ENCODE results near the gene SPAG9.

SPAG9 gene

DNA sequence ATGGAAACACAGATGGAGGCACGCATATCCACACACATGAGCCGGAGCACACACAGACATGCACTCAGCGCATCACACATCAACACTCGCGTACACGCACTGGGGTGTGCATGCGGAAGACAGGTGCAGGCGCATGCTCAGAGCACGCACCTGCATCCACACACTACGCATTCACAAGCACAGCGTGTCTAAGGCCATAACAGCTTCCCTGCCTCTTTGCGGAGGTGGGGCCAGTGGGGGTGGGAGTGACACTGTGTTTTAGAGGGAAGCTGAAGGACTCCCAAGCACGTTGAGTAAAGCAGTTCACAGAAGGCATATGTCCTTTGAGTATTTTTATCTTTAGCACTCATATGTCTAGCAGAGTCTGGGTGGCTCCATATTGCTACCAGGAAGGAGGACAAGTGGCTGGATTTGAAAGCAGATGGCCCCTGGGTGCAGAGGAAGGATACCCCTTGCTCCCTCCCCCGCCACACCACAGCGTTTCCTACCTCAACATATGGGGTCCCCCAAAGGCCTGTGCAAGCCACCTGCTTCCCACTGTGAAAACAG is 185.9 kb downstream of the SPAG9 start:
- DNase-seq = peak; percentile 94

DNA sequence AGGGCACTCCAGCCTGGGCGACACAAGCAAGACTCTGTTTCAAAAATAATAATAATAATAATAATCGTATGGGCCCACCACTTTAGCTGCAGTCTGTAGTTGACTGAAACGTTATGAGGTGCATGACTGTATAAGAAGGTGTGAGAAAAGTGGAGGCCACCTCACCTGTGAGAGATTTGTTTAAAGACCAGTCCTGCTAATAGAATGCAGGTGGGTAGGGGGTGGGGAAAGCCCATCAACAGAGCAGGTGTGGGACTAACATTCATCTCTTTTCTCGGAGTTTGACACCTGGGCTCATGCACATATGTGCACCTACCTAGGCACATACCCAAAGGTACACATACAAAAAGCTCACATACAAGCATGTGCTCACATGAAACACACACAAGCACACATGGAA is 186.5 kb downstream of the SPAG9 start:
- no peak for DNase-seq

DNA sequence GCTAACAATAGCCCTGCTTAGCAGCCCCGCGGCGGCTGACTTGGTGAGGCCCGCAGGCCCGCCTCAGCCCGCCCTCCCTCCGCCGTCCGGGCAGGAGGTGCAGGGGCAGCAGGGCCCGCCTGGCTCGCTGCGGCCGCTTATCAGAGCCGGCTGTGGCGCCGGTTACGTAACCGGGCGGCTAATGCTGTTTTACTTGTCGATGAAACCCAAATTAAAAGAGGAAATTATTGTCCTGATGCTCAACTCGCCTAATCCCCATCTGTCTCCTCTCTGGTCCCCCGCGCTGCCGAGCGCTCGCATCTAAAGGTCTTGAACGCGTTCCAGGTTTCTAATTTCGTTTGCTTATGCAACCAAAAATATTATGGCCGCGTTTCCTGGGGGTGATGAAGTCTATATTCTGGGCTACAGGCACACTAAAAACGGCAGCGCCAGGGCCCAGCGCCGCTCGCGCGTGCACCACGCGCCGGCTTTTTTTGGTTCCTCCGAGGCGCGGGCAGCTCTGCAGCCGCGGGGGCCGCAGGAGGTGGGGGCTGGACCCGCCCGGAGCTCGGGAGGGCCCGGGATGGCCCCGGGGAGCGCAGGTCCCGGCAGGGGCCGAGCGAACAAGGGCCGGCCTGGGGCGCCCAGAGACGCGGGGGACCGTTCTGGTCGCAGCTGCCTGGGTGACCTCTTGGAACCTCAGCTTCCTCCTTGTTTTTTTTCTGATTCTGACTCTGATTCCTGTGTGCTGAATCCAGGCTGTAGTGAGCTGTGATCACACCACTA is 189.3 kb downstream of the SPAG9 start:
- DNase-seq = peak; percentile 92

DNA sequence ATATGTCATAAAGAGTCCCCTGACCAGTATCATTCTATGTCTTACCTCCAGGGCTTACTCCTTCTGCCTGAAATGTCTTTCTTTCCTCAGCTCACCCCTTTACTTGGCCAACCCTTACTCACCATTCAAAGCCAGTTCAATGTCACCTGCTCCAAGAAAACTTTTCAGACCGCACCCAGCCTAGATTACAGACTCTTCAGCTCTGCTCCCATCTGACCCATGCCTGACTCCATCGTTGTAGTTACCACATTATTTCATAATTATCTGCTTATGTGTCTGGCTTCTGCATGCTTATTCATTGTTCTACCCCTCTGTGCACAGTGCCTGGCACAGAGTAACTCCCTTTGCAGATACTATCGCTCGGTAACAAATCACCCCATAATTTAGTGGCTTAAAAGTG is 192.0 kb downstream of the SPAG9 start:
- DNase-seq = no peak

DNA sequence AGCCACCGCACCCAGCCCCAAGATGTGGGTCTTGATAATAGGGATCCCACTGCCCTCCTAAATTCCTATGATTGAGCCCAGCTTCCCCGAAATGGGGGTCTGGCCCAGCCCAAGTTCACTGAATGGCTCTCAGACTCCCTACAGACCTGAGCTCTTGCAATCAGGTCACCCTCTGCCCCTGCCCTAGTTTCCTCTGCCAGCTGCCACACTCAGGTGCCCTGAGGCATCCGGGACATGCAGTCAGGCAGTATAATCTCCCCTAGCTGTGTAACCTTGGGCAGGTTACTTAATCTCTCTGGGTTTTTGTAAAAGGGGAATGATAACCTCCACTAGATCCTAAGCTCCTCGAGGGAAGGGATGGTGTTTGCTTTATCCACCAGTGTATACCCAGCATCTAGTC is 193.4 kb downstream of the SPAG9 start:
- no peak for DNase-seq

DNA sequence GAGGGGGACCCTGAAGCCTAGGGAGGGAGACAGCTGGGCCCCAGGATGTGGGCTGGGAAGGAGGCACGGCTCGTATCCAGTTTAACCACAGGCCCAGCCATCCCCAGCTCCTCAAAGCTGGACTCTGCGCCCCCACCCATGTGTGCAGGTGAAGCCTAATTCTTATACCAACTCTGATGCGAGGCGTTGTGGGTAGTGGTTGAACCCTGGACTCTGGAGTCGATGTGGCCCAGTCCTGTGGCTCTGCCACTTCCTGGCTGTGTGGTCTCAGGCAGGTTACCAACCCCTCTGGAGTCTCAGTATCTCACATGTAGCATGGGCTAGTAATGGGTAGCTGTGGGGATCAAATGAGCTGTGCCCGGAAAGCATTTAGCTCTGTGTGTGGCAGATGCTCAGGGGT is 194.1 kb downstream of the SPAG9 start:
- no peak for DNase-seq

DNA sequence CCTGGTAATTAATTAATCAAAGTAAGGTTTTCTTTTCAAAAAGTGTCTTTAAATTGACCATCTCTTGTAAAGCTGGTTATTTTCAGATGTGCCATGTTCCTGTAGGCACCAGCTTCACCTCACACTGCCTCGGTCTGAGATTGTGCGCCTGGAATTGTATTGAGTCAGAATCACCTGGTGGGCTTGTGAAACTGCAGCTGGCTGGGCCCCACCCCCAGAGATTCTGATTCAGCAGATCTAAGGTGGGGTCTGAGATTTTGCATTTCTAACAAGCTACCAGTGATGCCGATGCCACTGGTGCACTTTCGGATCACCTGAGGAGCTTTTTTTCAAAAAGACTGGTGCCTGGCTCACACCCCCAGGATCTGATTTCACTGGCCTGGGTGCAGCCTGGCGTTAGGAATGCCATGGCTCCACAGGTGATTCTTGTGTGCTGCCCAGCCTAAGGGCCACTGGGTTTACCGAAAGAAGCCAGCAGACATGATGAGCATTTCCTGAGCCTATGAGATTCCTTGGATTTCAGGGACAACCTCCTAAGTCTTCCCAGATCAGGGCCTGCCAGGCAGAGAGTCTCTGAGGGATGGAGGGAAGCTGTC is 195.3 kb downstream of the SPAG9 start:
- no peak for DNase-seq

DNA sequence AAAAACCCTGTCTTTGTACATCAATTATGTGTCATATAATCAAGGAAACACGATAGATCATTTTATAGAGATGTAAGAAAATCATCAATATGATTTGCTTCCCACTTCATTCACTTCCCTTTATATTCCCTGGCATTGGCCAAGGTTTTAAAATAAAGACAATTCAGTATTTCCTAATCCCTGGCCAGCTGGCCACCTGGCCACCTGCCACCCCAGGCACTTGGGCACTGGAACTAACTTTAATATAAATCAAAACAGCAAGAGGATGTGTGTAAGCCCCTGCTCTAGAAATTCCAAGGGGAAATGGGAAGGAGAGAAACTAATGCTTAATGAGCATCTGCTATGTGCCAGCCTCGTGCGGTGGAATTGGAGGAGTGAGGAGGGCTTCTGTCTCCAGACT is 195.9 kb downstream of the SPAG9 start:
- DNase-seq = no peak

DNA sequence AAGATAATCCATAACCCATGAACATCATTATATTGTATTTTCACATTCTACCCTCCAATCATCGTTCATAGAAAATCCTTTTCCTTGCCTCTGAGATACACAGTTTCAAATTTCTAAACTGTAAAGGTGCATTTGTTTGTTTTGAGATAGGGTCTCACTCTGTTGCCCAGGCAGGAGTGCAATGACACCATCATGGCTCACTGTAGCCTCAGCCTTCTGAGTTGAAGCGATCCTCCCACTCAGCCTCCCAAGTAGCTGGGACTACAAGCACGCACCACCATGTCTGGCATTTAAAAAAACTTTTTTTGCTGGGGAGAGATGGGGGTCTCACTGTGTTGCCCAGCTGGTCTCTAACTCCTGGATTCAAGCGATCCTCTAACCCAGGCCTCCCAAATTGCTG is 196.4 kb downstream of the SPAG9 start:
- DNase-seq = no peak

DNA sequence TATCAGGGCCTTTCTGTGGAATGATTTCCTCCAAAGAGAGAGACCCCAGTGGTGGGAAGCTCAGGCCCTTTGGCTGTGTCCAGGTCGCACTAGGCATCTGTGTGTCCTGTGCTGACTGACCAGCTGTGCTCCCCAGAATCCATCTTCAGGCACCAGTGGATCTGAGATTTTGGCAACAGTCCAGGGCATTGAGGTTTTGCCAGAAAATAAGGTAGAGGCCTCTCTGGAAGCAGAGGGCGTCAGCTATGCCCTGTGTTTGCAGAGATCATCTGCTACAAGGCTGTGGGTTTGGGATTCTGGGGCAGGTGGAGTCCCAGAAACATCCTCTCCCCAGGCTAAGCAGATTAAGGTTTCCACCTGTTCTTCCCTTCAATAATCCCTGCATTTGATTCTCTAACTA is 197.1 kb downstream of the SPAG9 start:
- DNase-seq = no peak

DNA sequence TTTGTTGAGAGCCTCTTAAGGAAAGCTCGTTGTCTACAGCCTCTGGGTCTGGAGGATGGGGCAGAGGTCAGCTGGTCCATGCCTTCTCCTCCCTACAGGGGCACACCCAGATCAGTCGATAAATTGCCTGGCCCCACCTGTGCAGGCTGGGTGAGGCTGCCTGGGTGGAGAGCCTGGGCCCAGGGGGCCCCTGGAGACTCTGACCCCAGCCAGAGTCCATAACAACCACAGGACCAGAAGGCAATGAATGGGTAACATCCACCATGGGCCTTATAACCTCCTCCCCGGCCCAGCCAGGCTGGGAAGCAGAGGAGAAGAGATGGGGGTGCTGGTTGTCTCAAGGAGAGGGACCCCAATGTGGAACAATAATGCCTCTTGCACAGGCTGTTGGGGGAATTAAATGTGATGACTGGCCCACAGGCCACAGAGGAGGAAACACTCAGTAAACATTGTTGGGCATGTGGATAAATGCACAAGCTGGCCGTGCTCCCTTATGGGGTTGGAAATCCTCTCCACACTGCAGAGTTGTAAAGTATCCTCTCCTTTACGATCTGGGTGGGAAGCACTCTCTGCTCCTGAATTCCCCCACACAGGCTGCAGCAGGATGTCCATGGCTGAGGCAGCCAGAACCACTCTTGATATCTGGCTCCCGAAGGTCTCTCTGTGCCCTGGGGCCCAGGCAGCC is 197.8 kb downstream of the SPAG9 start:
- no peak for DNase-seq

DNA sequence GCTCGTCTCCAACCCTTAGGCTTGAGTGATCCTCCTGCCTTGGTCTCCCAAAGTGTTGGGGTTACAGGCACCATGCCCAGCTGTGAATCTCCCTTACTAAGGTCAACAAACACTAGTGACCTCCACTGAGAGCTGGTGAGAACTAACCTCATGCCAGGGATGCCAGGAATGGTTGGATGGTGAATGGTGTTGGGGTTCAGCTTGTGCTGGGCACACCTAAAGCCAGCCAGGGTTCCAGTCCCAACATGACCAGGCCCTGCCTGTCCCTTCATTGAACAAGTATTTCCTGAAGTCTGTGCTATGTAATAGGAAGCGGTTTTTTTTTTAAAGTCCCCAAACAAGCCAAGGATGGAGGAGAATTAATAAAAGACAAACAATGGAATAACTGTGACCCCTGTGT is 198.6 kb downstream of the SPAG9 start:
- DNase-seq = no peak

DNA sequence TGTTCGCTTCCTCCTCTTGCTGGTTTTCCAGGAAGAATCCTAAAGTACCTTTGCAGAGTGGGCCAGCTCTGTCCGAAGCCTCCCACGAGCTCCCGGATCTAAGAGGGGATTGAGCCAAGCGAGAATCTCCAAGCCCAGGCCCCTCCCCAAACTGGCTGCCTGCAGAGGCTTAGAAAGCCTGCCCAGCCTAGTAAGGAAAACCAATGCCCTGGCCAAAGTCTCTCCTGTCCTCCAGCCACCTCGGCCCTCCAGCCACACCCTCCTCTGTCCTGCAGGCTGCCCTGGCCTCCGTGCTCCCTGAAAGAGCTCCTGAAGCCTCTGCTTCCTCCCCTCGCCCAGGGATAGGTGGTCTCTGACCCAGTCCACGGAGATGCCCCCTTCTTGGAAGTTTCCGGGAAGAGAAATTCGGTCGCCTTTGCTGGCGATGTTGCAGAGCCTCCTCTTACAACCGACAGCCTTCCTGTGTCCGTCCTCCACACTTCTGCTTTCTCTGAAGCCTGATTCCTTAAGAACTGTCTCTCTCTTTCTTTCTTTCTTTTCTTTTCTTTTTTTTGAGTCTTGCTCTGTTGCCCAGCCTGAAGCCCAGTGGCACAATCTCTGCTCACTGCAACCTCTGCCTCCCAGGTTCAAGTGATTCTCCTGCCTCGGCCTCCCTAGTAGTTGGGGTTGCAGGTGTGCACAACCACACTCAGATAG is 199.6 kb downstream of the SPAG9 start:
- no peak for DNase-seq

DNA sequence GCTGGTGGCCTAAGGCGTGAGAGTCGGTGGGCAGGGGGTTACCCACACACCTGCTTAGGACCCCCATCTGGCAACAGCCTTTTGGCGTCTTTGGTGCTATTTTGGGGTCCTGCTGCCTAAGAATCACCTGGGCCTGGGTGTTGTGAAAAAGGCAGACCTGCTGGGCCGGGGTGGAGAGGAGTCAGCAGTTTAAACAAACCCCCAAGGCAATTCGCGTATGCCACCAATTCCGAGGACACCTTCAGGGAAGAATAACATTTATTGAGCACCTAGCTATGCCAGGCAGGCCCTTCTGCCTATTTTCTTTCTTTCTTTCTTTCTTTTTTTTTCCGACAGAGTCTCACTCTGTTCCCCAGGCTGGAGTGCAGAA is 200.6 kb downstream of the SPAG9 start:
- DNase-seq = no peak

DNA sequence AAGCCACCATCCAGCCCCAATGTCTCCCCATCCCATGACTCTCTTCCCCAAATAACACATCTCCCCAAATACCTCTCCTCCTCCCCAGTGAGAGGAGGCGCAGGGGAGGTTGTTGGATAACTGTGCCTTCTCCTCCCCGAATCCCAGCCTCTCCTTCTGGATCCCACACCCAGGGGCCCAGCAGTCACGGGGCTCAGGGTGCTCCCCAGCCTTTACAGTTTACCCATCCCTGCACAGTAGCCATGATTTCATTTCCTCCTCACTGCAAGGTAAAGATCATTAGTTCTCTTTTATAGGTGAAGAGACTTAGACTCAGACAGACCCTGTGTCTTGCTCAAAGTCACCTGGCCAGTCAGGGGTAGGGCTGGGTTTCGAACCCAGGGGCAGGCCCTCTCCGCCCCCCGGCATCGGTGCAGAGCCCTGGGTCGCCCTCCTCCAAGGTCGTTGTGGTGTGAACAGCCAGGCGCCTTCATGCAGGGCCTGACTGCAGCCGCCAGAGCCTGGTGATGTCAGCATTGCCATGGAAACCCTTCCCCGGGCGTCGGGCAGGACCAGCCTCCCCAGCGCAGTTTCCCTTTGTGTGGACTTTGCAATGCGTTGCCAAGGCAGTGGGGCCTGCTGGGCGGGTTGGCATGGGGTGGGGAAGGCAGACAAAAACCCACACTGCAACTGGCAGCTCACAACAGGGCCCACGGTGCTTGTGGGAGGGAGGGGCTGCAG is 201.2 kb downstream of the SPAG9 start:
- DNase-seq = peak; percentile 65

DNA sequence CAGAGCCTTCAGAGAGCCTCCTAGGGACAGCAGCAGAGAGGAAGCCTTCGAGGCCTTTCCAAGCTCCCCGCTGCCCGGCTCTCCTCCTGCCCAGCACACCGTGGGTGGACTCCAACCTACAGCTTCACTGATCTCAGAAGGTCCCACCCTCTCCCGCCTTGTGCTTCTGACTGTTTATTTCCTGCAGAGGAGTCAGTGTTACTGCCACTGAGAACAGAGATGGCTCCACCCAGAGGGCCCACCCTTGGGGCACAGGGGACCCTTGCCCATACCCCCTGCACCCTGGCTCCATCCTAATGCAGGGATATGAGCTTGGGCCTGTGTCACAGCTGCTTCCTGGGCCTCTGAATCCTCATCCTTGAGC is 201.8 kb downstream of the SPAG9 start:
- no peak for DNase-seq

DNA sequence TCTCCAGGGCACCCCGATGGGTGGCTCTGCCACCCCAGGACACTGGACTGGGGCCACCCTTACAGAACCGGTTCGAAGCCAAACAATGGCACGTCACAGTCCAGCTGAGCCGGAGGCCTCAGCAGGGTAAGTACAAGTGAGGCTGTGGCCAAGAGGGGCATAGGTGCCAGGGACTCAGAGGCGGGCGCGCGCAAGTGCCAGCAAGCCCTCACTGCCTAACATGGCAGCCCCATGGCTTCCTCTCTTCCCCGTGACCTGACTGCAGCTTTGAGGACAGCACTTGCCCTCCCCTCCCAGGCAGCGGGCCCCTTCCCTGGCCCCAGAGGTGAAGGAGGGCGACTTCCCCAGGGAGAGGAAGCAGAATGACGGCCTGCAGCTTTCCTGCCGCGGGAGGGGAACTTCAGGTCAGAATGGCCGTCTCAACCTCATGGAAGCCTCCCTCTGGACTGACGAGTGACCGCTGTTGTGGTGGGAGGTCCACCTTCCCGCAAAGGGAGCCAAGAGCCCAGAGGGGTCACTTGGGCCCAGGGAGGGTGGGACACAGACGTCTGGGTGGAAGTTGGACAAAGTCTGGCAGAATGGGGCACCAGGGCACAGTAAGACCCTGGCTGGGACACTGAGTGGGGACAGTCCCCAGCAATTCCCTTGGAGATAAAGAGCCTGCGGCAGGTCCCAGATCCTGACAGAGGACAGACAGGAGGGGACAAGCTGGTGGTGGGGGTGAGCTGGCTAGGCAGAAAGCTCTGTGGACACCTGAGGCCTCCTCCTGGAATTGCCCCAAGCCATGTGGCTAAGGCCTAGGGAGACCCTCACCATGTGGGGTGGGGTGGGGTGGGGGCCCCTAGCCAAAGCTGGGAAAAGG is 202.4 kb downstream of the SPAG9 start:
- no peak for DNase-seq

DNA sequence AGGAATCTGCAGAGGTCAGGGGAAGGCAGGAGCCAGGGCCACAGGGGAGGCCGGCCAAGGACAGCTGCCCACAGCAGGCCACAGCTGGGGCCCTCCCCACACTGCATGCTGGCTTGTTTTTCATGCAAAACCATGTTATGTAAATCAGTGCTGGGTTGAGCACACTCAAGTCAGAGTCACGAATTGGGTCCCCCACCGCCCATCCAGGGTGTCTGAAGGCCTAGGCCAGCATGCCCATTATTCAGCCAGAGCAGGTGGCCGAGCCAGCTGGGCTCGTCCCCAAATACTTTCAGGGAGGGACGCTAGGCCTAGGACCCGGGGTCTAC is 203.3 kb downstream of the SPAG9 start:
- DNase-seq = no peak

DNA sequence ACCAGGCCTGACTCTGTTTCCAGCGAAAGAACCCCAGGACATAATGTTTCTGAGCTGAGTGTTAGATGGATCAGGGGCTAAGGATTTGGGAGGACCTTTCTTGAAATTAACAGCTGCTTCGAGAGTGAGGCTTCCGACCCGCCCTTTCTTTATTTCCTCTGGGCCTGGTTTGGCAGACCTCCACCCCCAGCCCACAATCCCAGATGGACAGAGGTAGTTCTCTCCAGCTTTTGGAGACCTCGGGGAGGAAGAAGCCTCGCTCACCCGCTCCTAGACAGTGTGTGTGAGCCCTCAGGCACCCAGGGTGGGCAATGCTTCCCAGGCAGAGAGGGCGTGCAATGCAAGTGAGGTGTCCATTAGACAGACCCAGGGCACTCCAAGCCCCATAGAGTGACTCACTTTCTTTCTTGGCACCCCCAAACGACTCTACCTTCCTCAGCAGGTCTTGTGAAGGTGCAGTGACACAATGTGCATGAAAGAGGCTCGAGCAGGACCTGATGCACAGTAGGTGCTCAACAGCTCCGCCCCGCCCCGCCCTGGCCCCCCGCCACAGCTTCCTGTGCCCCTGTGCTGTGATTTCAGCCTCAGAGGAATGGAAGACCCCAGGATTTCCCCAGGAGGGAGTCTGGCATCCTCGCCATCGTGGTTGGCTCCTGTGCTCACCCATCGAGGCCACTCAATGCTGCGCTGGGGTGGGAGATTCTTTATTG is 203.8 kb downstream of the SPAG9 start:
- no peak for DNase-seq

DNA sequence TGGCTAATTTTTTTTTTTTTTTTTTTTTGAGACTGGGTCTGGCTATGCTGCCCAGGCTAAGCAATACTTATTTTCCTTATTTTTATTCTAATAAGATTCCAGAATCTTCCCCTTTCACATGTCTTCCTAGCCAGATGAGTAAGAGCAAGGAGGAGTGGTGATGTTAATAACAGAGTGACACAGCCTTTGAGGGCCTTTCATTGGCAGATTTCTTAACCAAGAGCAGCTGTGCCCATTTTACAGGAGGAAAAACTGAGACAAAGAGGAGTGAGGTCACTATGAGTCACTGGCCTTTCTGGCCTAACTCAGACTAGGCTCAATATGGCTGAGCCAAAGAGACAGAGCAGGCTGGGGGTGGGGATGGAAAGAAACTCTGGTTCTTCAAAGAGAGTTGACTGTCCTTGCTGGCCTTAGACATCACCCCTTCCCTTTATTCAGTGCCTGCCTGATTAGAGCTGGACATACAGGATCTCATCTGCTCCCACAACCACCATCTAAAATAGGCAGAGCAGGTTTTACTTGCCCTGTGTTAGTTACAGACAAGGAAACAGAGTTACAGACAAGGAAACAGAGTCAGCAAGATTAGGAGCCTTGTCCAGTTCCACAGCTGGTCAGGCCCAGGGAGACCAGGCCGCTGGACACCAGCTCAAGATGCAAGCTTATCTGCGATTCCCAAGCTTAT is 204.5 kb downstream of the SPAG9 start:
- DNase-seq = no peak
